Liver (tissue), 9 donors: ENCODE results near the gene TUBGCP2. TPM values are rescaled to one million over a fixed set of nuclear protein-coding genes. Genes with fewer than 3 reads are reported as not detected.

Experiments used
- DNase-seq: peaks from one replicate; pipeline ENCODE4 v3.0.0-alpha.2; 2017; ENCODE audit warnings: low spot score
- H3K27ac ChIP-seq, 2 donors: one replicate each; pipeline ENCODE4 v1.7.0; 2013; ENCODE audit warnings: inconsistent platforms in 2 of 2, low read length in 2 of 2, control low read depth in 1 of 2, low read depth in 1 of 2, mild to moderate bottlenecking in 1 of 2
- H3K27me3 ChIP-seq, 4 donors: one replicate each; pipeline versions ENCODE4 v1.6.1 to v1.7.0; 2013; ENCODE audit warnings: low read length in 3 of 4, inconsistent platforms in 1 of 4, mild to moderate bottlenecking in 1 of 4, moderate library complexity in 1 of 4; ENCODE audit not compliant: control insufficient read depth in 4 of 4, insufficient read depth in 4 of 4
- H3K36me3 ChIP-seq, 4 donors: one replicate each; pipeline versions ENCODE4 v1.6.1 to v1.7.0; 2013; ENCODE audit warnings: low read length in 3 of 4, mild to moderate bottlenecking in 3 of 4, low read depth in 1 of 4, moderate library complexity in 1 of 4; ENCODE audit not compliant: control insufficient read depth in 4 of 4, insufficient read depth in 3 of 4
- H3K4me1 ChIP-seq, 4 donors: one replicate each; pipeline versions ENCODE4 v1.6.1 to v1.7.0; 2013; ENCODE audit warnings: low read length in 3 of 4, mild to moderate bottlenecking in 3 of 4, moderate library complexity in 1 of 4; ENCODE audit not compliant: control insufficient read depth in 4 of 4, insufficient read depth in 4 of 4
- H3K4me3 ChIP-seq, 3 donors: one replicate each; pipeline versions ENCODE4 v1.6.1 to v1.7.0; 2013; ENCODE audit warnings: low read length in 3 of 3, control low read depth in 1 of 3, low read depth in 1 of 3, mild to moderate bottlenecking in 1 of 3
- H3K9ac ChIP-seq, 2 donors: one replicate each; pipeline ENCODE4 v1.7.0; 2013; ENCODE audit warnings: low read length in 2 of 2, mild to moderate bottlenecking in 2 of 2, moderate library complexity in 2 of 2, control low read depth in 1 of 2, low read depth in 1 of 2
- H3K9me3 ChIP-seq, 4 donors: one replicate each; pipeline versions ENCODE4 v1.6.1 to v1.7.0; 2013; ENCODE audit warnings: low read length in 3 of 4; ENCODE audit not compliant: control insufficient read depth in 4 of 4
- ATF3 ChIP-seq: IDR thresholded peaks from 2 replicates; pipeline ENCODE4 v1.6.1; 2016; ENCODE audit warnings: antibody characterized with exemption
- EGR1 ChIP-seq, 2 donors: IDR thresholded peaks; 2 replicates each; pipeline ENCODE4 v1.6.1; 2016 to 2018; ENCODE audit warnings: antibody characterized with exemption in 2 of 2, low read depth in 2 of 2
- FOXA1 ChIP-seq: IDR thresholded peaks from 2 replicates; pipeline ENCODE4 v1.6.1; 2016; ENCODE audit warnings: antibody characterized with exemption
- FOXA2 ChIP-seq: IDR thresholded peaks from 2 replicates; pipeline ENCODE4 v1.6.1; 2016; ENCODE audit warnings: antibody characterized with exemption
- GABPA ChIP-seq, 2 donors: IDR thresholded peaks in 1 of 2; conservative IDR thresholded peaks in 1 of 2; 2 replicates each; pipeline ENCODE4 v1.6.1; 2016; ENCODE audit warnings: antibody characterized with exemption in 2 of 2, mild to moderate bottlenecking in 1 of 2, moderate library complexity in 1 of 2
- HNF4G ChIP-seq: IDR thresholded peaks from 2 replicates; pipeline ENCODE4 v1.6.1; 2016; ENCODE audit warnings: antibody characterized with exemption
- NR2F2 ChIP-seq: IDR thresholded peaks from 2 replicates; pipeline ENCODE4 v1.6.1; 2016; ENCODE audit warnings: antibody characterized with exemption
- RAD21 ChIP-seq, 2 donors: IDR thresholded peaks; 2 replicates each; pipeline ENCODE4 v1.6.1; 2016; ENCODE audit warnings: antibody characterized with exemption in 2 of 2, mild to moderate bottlenecking in 2 of 2
- RXRA ChIP-seq, 2 donors: IDR thresholded peaks; 2 replicates each; pipeline ENCODE4 v1.6.1; 2017 to 2018; ENCODE audit warnings: antibody characterized with exemption in 2 of 2, mild to moderate bottlenecking in 1 of 2
- SP1 ChIP-seq: IDR thresholded peaks from 2 replicates; pipeline ENCODE4 v1.6.1; 2018; ENCODE audit warnings: antibody characterized with exemption, mild to moderate bottlenecking
- TAF1 ChIP-seq: conservative IDR thresholded peaks from 2 replicates; pipeline ENCODE4 v1.6.1; 2016; ENCODE audit warnings: antibody characterized with exemption, mild to moderate bottlenecking
- YY1 ChIP-seq: IDR thresholded peaks from 2 replicates; pipeline ENCODE4 v1.6.1; 2016; ENCODE audit warnings: antibody characterized with exemption, mild to moderate bottlenecking
- ZBTB33 ChIP-seq: IDR thresholded peaks from 2 replicates; pipeline ENCODE4 v1.6.1; 2016; ENCODE audit warnings: antibody characterized with exemption
- WGBS: extraction: QIAGEN DNeasy Blood & Tissue Kit; methylation state at CpG from one replicate; pipeline ENCODE4 v1.1.7; 2013; 5-methylcytosine and 5-hydroxymethylcytosine counted together
- polyA plus RNA-seq, 2 donors: library from polyadenylated mRNA; stranded (reverse) in 1 of 2; unstranded in 1 of 2; fragments of 200-250 nt in 1 of 2; fragments of >200 nt in 1 of 2; fragmentation: Nextera tagmentation in 1 of 2; extraction: Ambion mirVana in 1 of 2; gene quantifications; one replicate each; pipeline versions ENCODE4 v1.2.1 to v1.2.3, GENCODE V29; 2013 to 2015
- total RNA-seq, 2 donors: library from RNA; depleted of rRNA; stranded (reverse); fragments of >200 nt; gene quantifications; one replicate each; pipeline ENCODE4 v1.2.3, GENCODE V29; 2014
- TF ChIP-seq, protein P1 (sequence below): IDR thresholded peaks from 2 replicates; pipeline ENCODE4 v1.6.1; 2016; ENCODE audit warnings: antibody characterized with exemption
- TF ChIP-seq, protein P2 (sequence below): fragments of 150-350 bp; IDR thresholded peaks from 2 replicates; pipeline ENCODE4 v1.5.1; 2017; ENCODE audit warnings: improper control_type of control experiment, low read depth, low read length; ENCODE audit not compliant: missing input control
- TF ChIP-seq, protein P3 (sequence below): IDR thresholded peaks from 2 replicates; pipeline ENCODE4 v1.6.1; 2016; ENCODE audit warnings: antibody characterized with exemption, mild to moderate bottlenecking
- donor health status: healthy.
- donor health status: healthy.
- donor health status: healthy.
- donor health status: healthy.
- donor health status: healthy.

Gene TUBGCP2
- total and polyA plus RNA-seq, 4 donors = 18.8 to 32.4 (median 27.6) TPM

GRCh38 chr10:133257489-133258065, 51.1 kb downstream of the TUBGCP2 start:
- WGBS = 8% methylated on average over 27 of the region's 27 CpGs
- H3K9ac ChIP-seq = no peak overlapping the region
- DNase-seq = peak; percentile 55
- H3K4me1 ChIP-seq = peaks cover 5 to 24% (median 14%) of the 10 kb centered on the region in 4 donors
- H3K27me3 ChIP-seq = no peaks in the 10 kb centered on the region
- H3K9me3 ChIP-seq = no peaks in the 10 kb centered on the region
- no peaks in the 10 kb centered on the region for H3K36me3 ChIP-seq
- TF ChIP-seq, protein P1, sequence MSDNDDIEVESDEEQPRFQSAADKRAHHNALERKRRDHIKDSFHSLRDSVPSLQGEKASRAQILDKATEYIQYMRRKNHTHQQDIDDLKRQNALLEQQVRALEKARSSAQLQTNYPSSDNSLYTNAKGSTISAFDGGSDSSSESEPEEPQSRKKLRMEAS = no peak
- TF ChIP-seq, protein P2, sequence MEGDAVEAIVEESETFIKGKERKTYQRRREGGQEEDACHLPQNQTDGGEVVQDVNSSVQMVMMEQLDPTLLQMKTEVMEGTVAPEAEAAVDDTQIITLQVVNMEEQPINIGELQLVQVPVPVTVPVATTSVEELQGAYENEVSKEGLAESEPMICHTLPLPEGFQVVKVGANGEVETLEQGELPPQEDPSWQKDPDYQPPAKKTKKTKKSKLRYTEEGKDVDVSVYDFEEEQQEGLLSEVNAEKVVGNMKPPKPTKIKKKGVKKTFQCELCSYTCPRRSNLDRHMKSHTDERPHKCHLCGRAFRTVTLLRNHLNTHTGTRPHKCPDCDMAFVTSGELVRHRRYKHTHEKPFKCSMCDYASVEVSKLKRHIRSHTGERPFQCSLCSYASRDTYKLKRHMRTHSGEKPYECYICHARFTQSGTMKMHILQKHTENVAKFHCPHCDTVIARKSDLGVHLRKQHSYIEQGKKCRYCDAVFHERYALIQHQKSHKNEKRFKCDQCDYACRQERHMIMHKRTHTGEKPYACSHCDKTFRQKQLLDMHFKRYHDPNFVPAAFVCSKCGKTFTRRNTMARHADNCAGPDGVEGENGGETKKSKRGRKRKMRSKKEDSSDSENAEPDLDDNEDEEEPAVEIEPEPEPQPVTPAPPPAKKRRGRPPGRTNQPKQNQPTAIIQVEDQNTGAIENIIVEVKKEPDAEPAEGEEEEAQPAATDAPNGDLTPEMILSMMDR = peak; percentile 14
- TF ChIP-seq FOXA2 = no peak
- TF ChIP-seq, protein P3, sequence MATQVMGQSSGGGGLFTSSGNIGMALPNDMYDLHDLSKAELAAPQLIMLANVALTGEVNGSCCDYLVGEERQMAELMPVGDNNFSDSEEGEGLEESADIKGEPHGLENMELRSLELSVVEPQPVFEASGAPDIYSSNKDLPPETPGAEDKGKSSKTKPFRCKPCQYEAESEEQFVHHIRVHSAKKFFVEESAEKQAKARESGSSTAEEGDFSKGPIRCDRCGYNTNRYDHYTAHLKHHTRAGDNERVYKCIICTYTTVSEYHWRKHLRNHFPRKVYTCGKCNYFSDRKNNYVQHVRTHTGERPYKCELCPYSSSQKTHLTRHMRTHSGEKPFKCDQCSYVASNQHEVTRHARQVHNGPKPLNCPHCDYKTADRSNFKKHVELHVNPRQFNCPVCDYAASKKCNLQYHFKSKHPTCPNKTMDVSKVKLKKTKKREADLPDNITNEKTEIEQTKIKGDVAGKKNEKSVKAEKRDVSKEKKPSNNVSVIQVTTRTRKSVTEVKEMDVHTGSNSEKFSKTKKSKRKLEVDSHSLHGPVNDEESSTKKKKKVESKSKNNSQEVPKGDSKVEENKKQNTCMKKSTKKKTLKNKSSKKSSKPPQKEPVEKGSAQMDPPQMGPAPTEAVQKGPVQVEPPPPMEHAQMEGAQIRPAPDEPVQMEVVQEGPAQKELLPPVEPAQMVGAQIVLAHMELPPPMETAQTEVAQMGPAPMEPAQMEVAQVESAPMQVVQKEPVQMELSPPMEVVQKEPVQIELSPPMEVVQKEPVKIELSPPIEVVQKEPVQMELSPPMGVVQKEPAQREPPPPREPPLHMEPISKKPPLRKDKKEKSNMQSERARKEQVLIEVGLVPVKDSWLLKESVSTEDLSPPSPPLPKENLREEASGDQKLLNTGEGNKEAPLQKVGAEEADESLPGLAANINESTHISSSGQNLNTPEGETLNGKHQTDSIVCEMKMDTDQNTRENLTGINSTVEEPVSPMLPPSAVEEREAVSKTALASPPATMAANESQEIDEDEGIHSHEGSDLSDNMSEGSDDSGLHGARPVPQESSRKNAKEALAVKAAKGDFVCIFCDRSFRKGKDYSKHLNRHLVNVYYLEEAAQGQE = no peak
- TF ChIP-seq TAF1 = no peak
- no peak for TF ChIP-seq ZBTB33
- TF ChIP-seq GABPA (IDR thresholded peaks at IDR 0.05 in 1 of 2, conservative IDR thresholded peaks at IDR 0.05 in 1 of 2) = no peak
- TF ChIP-seq NR2F2 = no peak
- TF ChIP-seq RAD21 (IDR thresholded peaks at IDR 0.05) = peak in 1 of 2 donors; percentile 67
- no peak overlapping the region for H3K4me3 ChIP-seq
- no peak overlapping the region for H3K27ac ChIP-seq

GRCh38 chr10:133255323-133255722, 53.3 kb downstream of the TUBGCP2 start:
- Histone ChIP-seq H3K4me3 (no peak overlapping the region), H3K36me3 (no peaks in the 10 kb centered on the region), H3K9ac (no peak overlapping the region), H3K27me3 (peaks cover 0 to under 1% (median 0%) of the 10 kb centered on the region in 4 donors), H3K27ac (no peak overlapping the region), H3K4me1 (peaks cover 0 to 17% (median 6%) of the 10 kb centered on the region in 4 donors), H3K9me3 (no peaks in the 10 kb centered on the region)
- DNase-seq = no peak
- 90% methylated on average over 15 of the region's 15 CpGs for WGBS
- no peak for TF ChIP-seq ZBTB33
- TF ChIP-seq, protein P2 = no peak
- TF ChIP-seq SP1 = no peak
- TF ChIP-seq YY1 = no peak
- no peak for TF ChIP-seq ATF3
- TF ChIP-seq EGR1 (IDR thresholded peaks at IDR 0.05; ENCODE audit: low read depth in 2 of 2) = no peak
- no peak for TF ChIP-seq FOXA1
- TF ChIP-seq, protein P1 = no peak
- TF ChIP-seq TAF1 = no peak
- no peak for TF ChIP-seq RXRA (IDR thresholded peaks at IDR 0.05)
- no peak for TF ChIP-seq RAD21 (IDR thresholded peaks at IDR 0.05)
- TF ChIP-seq NR2F2 = no peak
- no peak for TF ChIP-seq HNF4G
